H1 (cell line): ENCODE data around the gene SLC8A1. TPM values are rescaled to one million over a fixed set of nuclear protein-coding genes. Genes with fewer than 3 reads are reported as not detected.
A peak's percentile ranks its signal among the peaks of the same experiment; 100 is the strongest.

ENCODE experiments used
- CTCF ChIA-PET: fragments of 300-600 bp; sonication (Branson Sonifier 250); formaldehyde crosslinking; loops from one replicate; lab custom pipeline; 2021; ENCODE audit not compliant: partially characterized antibody; lab: Charles Lee
- POLR2A ChIA-PET: fragments of 300-600 bp; sonication (Branson Sonifier 250); formaldehyde crosslinking; loops from one replicate; lab custom pipeline; 2021; ENCODE audit warnings: inconsistent platforms; ENCODE audit not compliant: partially characterized antibody; lab: Charles Lee
- DNase-seq, 2 experiments: peaks; one replicate each; pipeline versions ENCODE4 v3.0.0 to v3.0.0-alpha.2; 2010 to 2022; ENCODE audit warnings: low spot score in 2 of 2, low read depth in 1 of 2, mixed read lengths in 1 of 2
- FAIRE-seq: peaks from 2 replicates; lab custom pipeline; 2011; peaks lifted over from hg19 to GRCh38; lab: Jason Lieb, UNC
- H2AFZ ChIP-seq: 2 replicates; pipeline ENCODE4 v1.8.1; 2012; ENCODE audit warnings: low read length, inconsistent platforms
- H2AK5ac ChIP-seq: 2 replicates; pipeline ENCODE4 v1.6.1; 2013; ENCODE audit warnings: low read depth, low read length
- H2BK120ac ChIP-seq: replicated peaks from 2 replicates; pipeline ENCODE3; 2013; ENCODE audit warnings: low read depth, low read length, inconsistent platforms
- H2BK12ac ChIP-seq: 2 replicates; pipeline ENCODE4 v1.6.1; 2013; ENCODE audit warnings: low read depth, low read length
- H2BK15ac ChIP-seq: 2 replicates; pipeline ENCODE4 v1.6.1; 2013; ENCODE audit warnings: low read length
- H2BK20ac ChIP-seq: 2 replicates; pipeline ENCODE4 v1.6.1; 2013; ENCODE audit warnings: low read length
- H2BK5ac ChIP-seq: 2 replicates; pipeline ENCODE4 v1.6.1; 2013; ENCODE audit warnings: low read depth, low read length
- H3K14ac ChIP-seq: 2 replicates; pipeline ENCODE4 v1.6.1; 2013; ENCODE audit warnings: inconsistent platforms; ENCODE audit not compliant: insufficient read length
- H3K18ac ChIP-seq: 2 replicates; pipeline ENCODE4 v1.6.1; 2013; ENCODE audit warnings: low read length; ENCODE audit errors: extremely low read depth
- H3K23ac ChIP-seq: 2 replicates; pipeline ENCODE4 v1.6.1; 2013; ENCODE audit warnings: inconsistent platforms; ENCODE audit not compliant: insufficient read length
- H3K23me2 ChIP-seq: 2 replicates; pipeline ENCODE4 v1.6.1; 2013; ENCODE audit warnings: low read depth, low read length
- H3K27ac ChIP-seq: 2 replicates; pipeline ENCODE4 v1.6.1; 2011; ENCODE audit warnings: low read depth, low read length, inconsistent platforms
- H3K27me3 ChIP-seq, 4 experiments: replicated peaks in 1 of 4; 1 replicate in 1 of 4; 2 replicates in 3 of 4; pipeline versions ENCODE4 v1.6.1 to v1.8.1; 2011 to 2013; ENCODE audit warnings: low read length in 3 of 4, mild to moderate bottlenecking in 3 of 4, inconsistent platforms in 2 of 4, mixed read lengths in 2 of 4, moderate library complexity in 1 of 4; ENCODE audit not compliant: control insufficient read depth in 3 of 4, insufficient read depth in 3 of 4; ENCODE audit errors: extremely low read depth in 1 of 4
- H3K36me3 ChIP-seq, 4 experiments: 2 replicates each; pipeline versions ENCODE4 v1.6.1 to v1.8.1; 2011 to 2013; ENCODE audit warnings: mild to moderate bottlenecking in 4 of 4, low read length in 3 of 4, moderate library complexity in 2 of 4, control low read depth in 1 of 4, inconsistent platforms in 1 of 4; ENCODE audit not compliant: insufficient read depth in 4 of 4, control insufficient read depth in 2 of 4
- H3K4ac ChIP-seq: replicated peaks from 2 replicates; pipeline ENCODE3; 2013; ENCODE audit warnings: low read length, low read depth, mixed read lengths, inconsistent platforms; ENCODE audit not compliant: insufficient read length
- H3K4me1 ChIP-seq, 4 experiments: replicated peaks in 1 of 4; 1 replicate in 1 of 4; 2 replicates in 3 of 4; pipeline versions ENCODE4 v1.6.1 to v1.8.1; 2011 to 2013; ENCODE audit warnings: low read length in 3 of 4, inconsistent platforms in 2 of 4, mixed read lengths in 1 of 4; ENCODE audit not compliant: insufficient read depth in 4 of 4, control insufficient read depth in 3 of 4
- H3K4me2 ChIP-seq, 2 experiments: 2 replicates each; pipeline versions ENCODE4 v1.6.1 to v1.8.1; 2011 to 2013; ENCODE audit warnings: low read depth in 2 of 2, low read length in 2 of 2, control low read depth in 1 of 2, inconsistent platforms in 1 of 2, mild to moderate bottlenecking in 1 of 2; ENCODE audit not compliant: insufficient read depth in 1 of 2
- H3K4me3 ChIP-seq, 4 experiments: fragments of 200-600, 300-600 bp in 1 of 4; sonication (generic), shearing (Covaris generic), sonication (Bioruptor Twin) in 1 of 4; 2 replicates each; pipeline versions ENCODE4 v1.5.1 to v1.8.1; 2011 to 2016; ENCODE audit warnings: low read length in 4 of 4, low read depth in 3 of 4, control low read depth in 2 of 4, inconsistent platforms in 2 of 4, mild to moderate bottlenecking in 2 of 4, mixed read lengths in 1 of 4, moderate library complexity in 1 of 4; ENCODE audit not compliant: insufficient read depth in 2 of 4; ENCODE audit errors: extremely low read depth in 1 of 4
- H3K56ac ChIP-seq: replicated peaks from 2 replicates; pipeline ENCODE3; 2013; ENCODE audit warnings: low read depth, mild to moderate bottlenecking, mixed read lengths, low read length, inconsistent platforms; ENCODE audit not compliant: insufficient read length
- H3K79me1 ChIP-seq: 2 replicates; pipeline ENCODE4 v1.6.1; 2013; ENCODE audit warnings: low read depth, low read length, control low read depth
- H3K79me2 ChIP-seq, 2 experiments: 2 replicates each; pipeline versions ENCODE4 v1.6.1 to v1.8.1; 2012 to 2013; ENCODE audit warnings: low read length in 2 of 2, mild to moderate bottlenecking in 2 of 2, inconsistent platforms in 1 of 2; ENCODE audit not compliant: insufficient read depth in 2 of 2, control insufficient read depth in 1 of 2
- H3K9ac ChIP-seq, 4 experiments: replicated peaks in 1 of 4; 1 replicate in 1 of 4; 2 replicates in 3 of 4; pipeline versions ENCODE4 v1.6.1 to v1.8.1; 2011 to 2013; ENCODE audit warnings: low read depth in 3 of 4, low read length in 3 of 4, control low read depth in 2 of 4, mild to moderate bottlenecking in 2 of 4, moderate library complexity in 2 of 4, inconsistent platforms in 1 of 4; ENCODE audit errors: extremely low read depth in 1 of 4
- H3K9me3 ChIP-seq, 2 experiments: 2 replicates each; pipeline versions ENCODE4 v1.6.1 to v1.8.1; 2012 to 2013; ENCODE audit warnings: mild to moderate bottlenecking in 2 of 2, moderate library complexity in 2 of 2, control low read depth in 1 of 2, inconsistent platforms in 1 of 2, low read depth in 1 of 2, low read length in 1 of 2, mixed read lengths in 1 of 2; ENCODE audit not compliant: insufficient read depth in 2 of 2
- H4K20me1 ChIP-seq, 2 experiments: replicated peaks in 1 of 2; 2 replicates each; pipeline versions ENCODE3 to v1.8.1; 2011 to 2013; ENCODE audit warnings: inconsistent platforms in 2 of 2, low read length in 2 of 2, mild to moderate bottlenecking in 1 of 2; ENCODE audit not compliant: insufficient read depth in 2 of 2, control insufficient read depth in 1 of 2
- H4K5ac ChIP-seq: 2 replicates; pipeline ENCODE4 v1.6.1; 2013; ENCODE audit warnings: low read length, low read depth, mixed read lengths, inconsistent platforms; ENCODE audit not compliant: insufficient read length
- H4K8ac ChIP-seq: 2 replicates; pipeline ENCODE4 v1.8.0; 2013; ENCODE audit warnings: mild to moderate bottlenecking, moderate library complexity, low read length, inconsistent platforms; ENCODE audit not compliant: insufficient read depth; ENCODE audit errors: extremely low read depth
- H4K91ac ChIP-seq: replicated peaks from 2 replicates; pipeline ENCODE3; 2013; ENCODE audit warnings: low read length, mixed read lengths, inconsistent platforms; ENCODE audit not compliant: insufficient read length
- BACH1 ChIP-seq: IDR thresholded peaks from 2 replicates; pipeline ENCODE4 v1.6.1; 2012; ENCODE audit warnings: low read length, improper control_type of control experiment
- CHD2 ChIP-seq: IDR thresholded peaks from 2 replicates; pipeline ENCODE4 v1.6.1; 2012; ENCODE audit warnings: low read length, improper control_type of control experiment
- KDM5A ChIP-seq: fragments of 200-600 bp; IDR thresholded peaks from 2 replicates; pipeline ENCODE4 v1.7.1; 2012; ENCODE audit warnings: mild to moderate bottlenecking, low read length, inconsistent platforms, mixed read lengths
- RFX5 ChIP-seq: IDR thresholded peaks from 2 replicates; pipeline ENCODE4 v1.6.1; 2011; ENCODE audit warnings: low read depth, low read length, improper control_type of control experiment, borderline replicate concordance
- RNF2 ChIP-seq: fragments of 200-900, 300-1000 bp; sonication (generic); IDR thresholded peaks from 2 replicates; pipeline ENCODE4 v1.7.1; 2016; ENCODE audit warnings: borderline replicate concordance, low read depth, mild to moderate bottlenecking, antibody characterized with exemption, low read length; ENCODE audit not compliant: poor library complexity, severe bottlenecking; ENCODE audit errors: missing control alignments
- WGBS, 2 experiments: shearing (Covaris generic) in 1 of 2; methylation state at CpG; one replicate each; pipeline versions ENCODE4 v1.1.6 to v1.1.7; 2013 to 2015; ENCODE audit warnings: low lambda C conversion rate in 2 of 2, mixed read lengths in 2 of 2, inconsistent platforms in 1 of 2, low coverage in 1 of 2, missing lambda C conversion rate in 1 of 2; ENCODE audit not compliant: insufficient replicate concordance in 2 of 2, insufficient coverage in 1 of 2, insufficient read length in 1 of 2; ENCODE audit errors: extremely low coverage in 1 of 2, missing lambda C conversion rate in 1 of 2; 5-methylcytosine and 5-hydroxymethylcytosine counted together
- polyA plus RNA-seq, 7 experiments: library from polyadenylated mRNA; depleted of rRNA in 3 of 7; stranded (reverse) in 5 of 7; unstranded in 2 of 7; fragments of >200 nt in 5 of 7; fragments of 200-250 nt in 2 of 7; gene quantifications; 1 replicate in 5 of 7; 2 replicates in 1 of 7; 4 replicates in 1 of 7; pipeline versions ENCODE4 v1.2.1 to v1.2.3, GENCODE V29; 2011 to 2013; ENCODE audit warnings: missing spikeins in 2 of 7, mixed read lengths in 2 of 7
- total RNA-seq: library from RNA; stranded (reverse); fragmentation: NEBNext Ultra II Directional; extraction: Animal tissue kit (Norgen Biotek cat#: 25700); gene quantifications from 2 replicates; pipeline ENCODE4 v1.2.1, GENCODE V29; 2021
- TF ChIP-seq, protein P1 (sequence below): IDR thresholded peaks from 2 replicates; pipeline ENCODE4 v1.6.1; 2012; ENCODE audit warnings: low read length, inconsistent platforms

The SLC8A1 gene
- total and polyA plus RNA-seq, 2 of the 8 experiments (the other 6 are each of a cell fraction or from before 2014, with no cell fraction given) = 0.68 to 3.6 TPM

GRCh38 chr2:40450796-40451430, 977 bp downstream of the SLC8A1 start:
- H2BK5ac ChIP-seq = no peak overlapping the region
- peak overlapping the region; percentile 88 for H2AFZ ChIP-seq
- CTCF ChIA-PET = interaction anchor here (0.6 to 6.0 kb wide), 17 partner anchors 9 to 611 kb away, joined by 3 to 42 read pairs (median 4); no protein-coding TSS in a partner anchor
- FAIRE-seq = no peak
- peak overlapping the region; percentile 57 to 85 (median 60) for H3K4me3 ChIP-seq
- no peak overlapping the region for H2BK15ac ChIP-seq
- H2BK20ac ChIP-seq = peak overlapping the region; percentile 28; the same call in 1 of the 2 replicates
- no peak overlapping the region for H2AK5ac ChIP-seq
- H2BK12ac ChIP-seq = no peak overlapping the region
- peaks cover 5 to 36% (median 24%) of the 10 kb centered on the region in 4 experiments; a peak in 6 of 7 replicates for H3K27me3 ChIP-seq
- H3K56ac ChIP-seq = no peak overlapping the region
- H3K79me2 ChIP-seq = no peaks in the 10 kb centered on the region
- H3K23me2 ChIP-seq = peaks cover 9% of the 10 kb centered on the region
- no peak overlapping the region for H3K18ac ChIP-seq
- peak overlapping the region; percentile 53; the same call in 1 of the 2 replicates for H4K8ac ChIP-seq
- H3K9me3 ChIP-seq = no peaks in the 10 kb centered on the region
- no peak overlapping the region; a peak in 1 of 7 replicates for H3K9ac ChIP-seq
- no peak overlapping the region for H3K14ac ChIP-seq
- no peak overlapping the region for H3K27ac ChIP-seq
- DNase-seq = peak in 1 of 2 experiments; percentile 53
- no peaks in the 10 kb centered on the region for H4K20me1 ChIP-seq
- H3K4me2 ChIP-seq = peak overlapping the region; percentile 83 to 95
- H2BK120ac ChIP-seq = no peak overlapping the region
- H3K79me1 ChIP-seq = no peaks in the 10 kb centered on the region
- no peak overlapping the region for H4K5ac ChIP-seq
- POLR2A ChIA-PET = no interaction called here
- H3K23ac ChIP-seq = no peak overlapping the region
- WGBS, 2 experiments = 18% methylated on average over 15 of the region's 18 CpGs; no CpG with 5 or more reads in 1 of the 2 experiments
- peaks cover 3 to 12% (median 4%) of the 10 kb centered on the region in 4 experiments; a peak in 6 of 7 replicates for H3K4me1 ChIP-seq
- H3K4ac ChIP-seq = no peak overlapping the region
- no peak overlapping the region for H4K91ac ChIP-seq
- no peaks in the 10 kb centered on the region for H3K36me3 ChIP-seq
- TF ChIP-seq, protein P1, sequence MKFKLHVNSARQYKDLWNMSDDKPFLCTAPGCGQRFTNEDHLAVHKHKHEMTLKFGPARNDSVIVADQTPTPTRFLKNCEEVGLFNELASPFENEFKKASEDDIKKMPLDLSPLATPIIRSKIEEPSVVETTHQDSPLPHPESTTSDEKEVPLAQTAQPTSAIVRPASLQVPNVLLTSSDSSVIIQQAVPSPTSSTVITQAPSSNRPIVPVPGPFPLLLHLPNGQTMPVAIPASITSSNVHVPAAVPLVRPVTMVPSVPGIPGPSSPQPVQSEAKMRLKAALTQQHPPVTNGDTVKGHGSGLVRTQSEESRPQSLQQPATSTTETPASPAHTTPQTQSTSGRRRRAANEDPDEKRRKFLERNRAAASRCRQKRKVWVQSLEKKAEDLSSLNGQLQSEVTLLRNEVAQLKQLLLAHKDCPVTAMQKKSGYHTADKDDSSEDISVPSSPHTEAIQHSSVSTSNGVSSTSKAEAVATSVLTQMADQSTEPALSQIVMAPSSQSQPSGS = no peak
- no peak for TF ChIP-seq RFX5
- TF ChIP-seq KDM5A = no peak
- TF ChIP-seq BACH1 = no peak
- no peak for TF ChIP-seq RNF2
- no peak for TF ChIP-seq CHD2
